A549 (cell line): Measurements from ENCODE around the gene HIPK3. TPM values are rescaled to one million over a fixed set of nuclear protein-coding genes. Genes with fewer than 3 reads are reported as not detected.
A peak's percentile ranks its signal among the peaks of the same experiment; 100 is the strongest.

Experiments
- ATAC-seq, 2 experiments: fragments of 200-7000 bp in 1 of 2; fragments of >200 bp in 1 of 2; cut with Nextera tagmentation in 1 of 2; cut with Tn5 transposase in 1 of 2; 3 replicates each; pipeline versions ENCODE4 v1.8.0 to v1.9.1; 2018 to 2020; ENCODE audit warnings: mild to moderate bottlenecking in 1 of 2, moderate library complexity in 1 of 2
- CTCF ChIA-PET: fragments of 300-600 bp; sonication (Branson Sonifier 250); formaldehyde crosslinking; extraction: SDS; loops from one replicate; lab custom pipeline; 2021; ENCODE audit warnings: antibody characterized with exemption, inconsistent platforms; lab: Yijun Ruan, JAX
- POLR2A ChIA-PET: fragments of 350-600 bp; formaldehyde crosslinking; extraction: SDS; loops from one replicate; lab custom pipeline; 2021; ENCODE audit warnings: antibody characterized with exemption, inconsistent platforms; lab: Yijun Ruan, JAX
- DNase-seq, 2 experiments: peaks; one replicate each; pipeline versions ENCODE4 v3.0.0 to v3.0.0-alpha.2; 2011 to 2016; ENCODE audit warnings: low read depth in 1 of 2, low spot score in 1 of 2
- FAIRE-seq: peaks from 2 replicates; lab custom pipeline; 2011; peaks lifted over from hg19 to GRCh38; lab: Jason Lieb, UNC
- H3K27ac ChIP-seq, 2 experiments: fragments of >200 bp; sonication (Bioruptor Twin); formaldehyde crosslinking; 3 replicates each; pipeline ENCODE4 v1.5.1; 2016 to 2017
- H3K4me1 ChIP-seq: fragments of >200 bp; sonication (Bioruptor Twin); formaldehyde crosslinking; 3 replicates; pipeline ENCODE4 v1.6.1; 2016
- H3K4me2 ChIP-seq: fragments of >200 bp; sonication (Bioruptor Twin); formaldehyde crosslinking; 3 replicates; pipeline ENCODE4 v1.6.1; 2016
- H3K4me3 ChIP-seq: fragments of >200 bp; sonication (Bioruptor Twin); formaldehyde crosslinking; 3 replicates; pipeline ENCODE4 v1.5.1; 2016
- H3K9me3 ChIP-seq: fragments of >200 bp; sonication (Bioruptor Twin); formaldehyde crosslinking; 3 replicates; pipeline ENCODE4 v1.6.1; 2016
- ATOH8 ChIP-seq: fragments of 250-450 bp; sonication (Bioruptor Pico); IDR thresholded peaks from 2 replicates; pipeline ENCODE4 v1.5.0; 2020; ENCODE audit warnings: low read depth, mild to moderate bottlenecking, moderate library complexity
- BCL3 ChIP-seq: fragments of >200 bp; sonication (Bioruptor Twin); formaldehyde crosslinking; IDR thresholded peaks from 3 replicates; pipeline ENCODE4 v1.6.1; 2016
- BHLHE40 ChIP-seq: IDR thresholded peaks from 2 replicates; pipeline ENCODE4 v1.6.1; 2012; ENCODE audit warnings: low read depth, low read length, inconsistent platforms
- CBX2 ChIP-seq: fragments of 200-600 bp; sonication (generic); IDR thresholded peaks from 2 replicates; pipeline ENCODE4 v1.6.1; 2016; ENCODE audit warnings: low read depth, mild to moderate bottlenecking, borderline replicate concordance
- CEBPB ChIP-seq, 2 experiments: fragments of >200 bp in 1 of 2; sonication (Bioruptor Twin) in 1 of 2; formaldehyde crosslinking in 1 of 2; IDR thresholded peaks; 2 replicates each; pipeline ENCODE4 v1.6.1; 2012 to 2016
- HMGXB4 ChIP-seq: fragments of 250-450 bp; sonication (Bioruptor Pico); IDR thresholded peaks from 2 replicates; pipeline ENCODE4 v1.5.0; 2021; ENCODE audit warnings: mild to moderate bottlenecking, moderate library complexity, borderline replicate concordance
- HOXB5 ChIP-seq: fragments of 250-450 bp; sonication (Bioruptor Pico); IDR thresholded peaks from 2 replicates; pipeline ENCODE4 v1.5.0; 2020; ENCODE audit warnings: mild to moderate bottlenecking, moderate library complexity
- KDM5A ChIP-seq: fragments of 200-600 bp; sonication (generic); IDR thresholded peaks from 2 replicates; pipeline ENCODE4 v1.6.1; 2016; ENCODE audit warnings: antibody characterized with exemption, mild to moderate bottlenecking
- MAFK ChIP-seq: fragments of 450-650 bp; IDR thresholded peaks from 2 replicates; pipeline ENCODE4 v1.6.1; 2014; ENCODE audit not compliant: partially characterized antibody
- MYC ChIP-seq: IDR thresholded peaks from 2 replicates; pipeline ENCODE4 v1.6.1; 2012; ENCODE audit warnings: mild to moderate bottlenecking, inconsistent platforms, low read length, improper control_type of control experiment, borderline replicate concordance
- NFE2L2 ChIP-seq: fragments of 150-350 bp; conservative IDR thresholded peaks from 2 replicates; pipeline ENCODE4 v1.6.1; 2014; ENCODE audit warnings: low read length
- NR3C1 ChIP-seq: fragments of >200 bp; sonication (Bioruptor Twin); formaldehyde crosslinking; IDR thresholded peaks from 3 replicates; pipeline ENCODE4 v1.6.1; 2017
- PHF8 ChIP-seq: fragments of 200-600 bp; sonication (generic); IDR thresholded peaks from 2 replicates; pipeline ENCODE4 v1.6.1; 2016; ENCODE audit warnings: low read depth, mild to moderate bottlenecking, antibody characterized with exemption, moderate library complexity, borderline replicate concordance
- SMC3 ChIP-seq: fragments of >200 bp; sonication (Bioruptor Twin); formaldehyde crosslinking; IDR thresholded peaks from 3 replicates; pipeline ENCODE4 v1.6.1; 2018; ENCODE audit warnings: inconsistent platforms
- TFCP2L1 ChIP-seq: fragments of 250-450 bp; sonication (Bioruptor Pico); IDR thresholded peaks from 2 replicates; pipeline ENCODE4 v1.5.0; 2021; ENCODE audit warnings: mild to moderate bottlenecking
- ZC3H11A ChIP-seq: fragments of 450-650 bp; IDR thresholded peaks from 2 replicates; pipeline ENCODE4 v1.6.1; 2014; ENCODE audit warnings: antibody characterized with exemption, mild to moderate bottlenecking
- WGBS: methylation state at CpG from one replicate; pipeline ENCODE4 v1.1.6; 2017; ENCODE audit errors: missing lambda C conversion rate; 5-methylcytosine and 5-hydroxymethylcytosine counted together
- polyA plus RNA-seq, 4 experiments: library from polyadenylated mRNA; depleted of rRNA in 3 of 4; stranded (reverse); fragments of >200 nt; fragmentation: RNase III in 1 of 4; extraction: RNeasy Plus Mini Kit Qiagen cat#74134 plus additional on column Dnase treatment in 1 of 4; gene quantifications; 2 replicates in 3 of 4; 3 replicates in 1 of 4; pipeline ENCODE4 v1.2.3, GENCODE V29; 2011 to 2017
- TF ChIP-seq, protein P1 (sequence below): fragments of >200 bp; sonication (Bioruptor Twin); formaldehyde crosslinking; IDR thresholded peaks from 2 replicates; pipeline ENCODE4 v1.6.1; 2016

The HIPK3 gene
- polyA plus RNA-seq, 2 of the 4 experiments (the other 2 are of a cell fraction), result 15.1 to 31.6 TPM

- ATAC-seq (no peak), DNase-seq (no peak), FAIRE-seq (no peak)
- POLR2A ChIA-PET, result no interaction called here
- H3K4me1 ChIP-seq, result peaks cover 55% of the 10 kb centered on the region
- TF ChIP-seq MAFK (no peak), MYC (no peak), CBX2 (no peak), HMGXB4 (CRISPR knock-in tag) (no peak), ZC3H11A (no peak), SMC3 (no peak)
- peak overlapping the region; percentile 17 for H3K4me2 ChIP-seq
- H3K9me3 ChIP-seq, result no peaks in the 10 kb centered on the region
- CTCF ChIA-PET, result interaction anchor here (1.3 to 1.5 kb wide), 2 partner anchors 8 to 56 kb away, joined by 3 read pairs; no protein-coding TSS in a partner anchor
- no peak overlapping the region for H3K27ac ChIP-seq
- H3K4me3 ChIP-seq, result no peak overlapping the region
These were observed 16.5 kb downstream of the HIPK3 start for GRCh38 chr11:33273656-33274055.

- no peak overlapping the region for H3K27ac ChIP-seq
- ChIA-PET POLR2A (no interaction called here), CTCF (interaction anchor here (0.7 to 1.2 kb wide), 3 partner anchors 9 to 527 kb away, joined by 3 to 5 read pairs (median 3); no protein-coding TSS in a partner anchor)
- no peak for ATAC-seq
- H3K4me2 ChIP-seq, result no peak overlapping the region
- peaks cover 8% of the 10 kb centered on the region; the same call in 1 of the 3 replicates for H3K4me1 ChIP-seq
- H3K4me3 ChIP-seq, result no peak overlapping the region
- no peaks in the 10 kb centered on the region for H3K9me3 ChIP-seq
- no peak for TF ChIP-seq BHLHE40
- no peak for DNase-seq
- FAIRE-seq, result no peak
These were observed 23.2 kb downstream of the HIPK3 start for GRCh38 chr11:33280411-33280810.

DNA sequence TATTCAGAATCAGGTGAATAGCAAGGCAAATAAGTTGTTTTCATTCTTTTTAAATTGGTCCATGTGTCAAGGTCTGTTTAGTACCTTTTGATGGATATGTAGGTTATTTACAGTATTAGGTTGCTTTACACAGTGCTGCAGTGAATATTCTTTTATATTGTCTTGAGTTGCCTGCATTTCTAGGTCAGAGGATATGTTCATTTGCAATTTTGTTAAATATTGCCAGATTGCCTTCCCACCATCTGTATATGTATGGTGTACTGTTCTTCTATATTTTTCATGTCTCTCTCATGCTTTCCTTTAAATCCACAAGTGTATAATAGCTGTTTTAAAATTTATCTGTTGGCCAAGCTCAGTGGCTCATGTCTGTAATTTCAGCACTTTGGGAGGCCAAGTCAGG, 24.6 kb downstream of the HIPK3 start:
- no peak overlapping the region for H3K27ac ChIP-seq
- POLR2A ChIA-PET, result no interaction called here
- no peak for ATAC-seq
- FAIRE-seq, result no peak
- H3K4me1 ChIP-seq, result peaks cover 2% of the 10 kb centered on the region; the same call in 1 of the 3 replicates
- no peak overlapping the region for H3K4me2 ChIP-seq
- H3K4me3 ChIP-seq, result no peak overlapping the region
- H3K9me3 ChIP-seq, result no peaks in the 10 kb centered on the region
- TF ChIP-seq HOXB5 (CRISPR knock-in tag) (no peak), TFCP2L1 (CRISPR knock-in tag) (no peak), KDM5A (no peak), PHF8 (no peak)
- no peak for DNase-seq
- CTCF ChIA-PET, result interaction anchor here (0.9 kb wide), 1 partner anchor 115 kb away, joined by 5 read pairs; no protein-coding TSS in a partner anchor

DNA sequence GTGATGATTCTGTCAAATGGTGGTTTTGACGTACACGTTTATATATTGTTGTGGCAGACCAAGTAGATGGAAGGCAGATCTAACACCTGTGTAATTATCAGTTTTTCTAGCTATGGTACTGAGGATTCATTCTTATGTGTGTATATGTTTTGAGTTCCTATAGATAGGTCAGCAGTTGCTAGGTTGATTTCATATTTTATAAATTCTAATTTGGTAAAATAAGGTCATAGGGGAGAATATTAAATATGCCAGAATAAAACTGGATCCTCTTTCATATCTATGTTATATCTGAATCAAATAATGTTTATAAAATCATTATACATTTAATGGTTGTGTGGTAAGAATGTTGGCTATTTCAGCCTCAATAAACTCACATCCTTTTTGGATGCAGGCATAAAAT, 27.6 kb downstream of the HIPK3 start:
- ChIA-PET CTCF (interaction anchor here (0.5 kb wide), 1 partner anchor 58 kb away, joined by 3 read pairs; no protein-coding TSS in a partner anchor), POLR2A (no interaction called here)
- DNase-seq (no peak), FAIRE-seq (no peak), ATAC-seq (no peak)
- H3K27ac ChIP-seq, result no peak overlapping the region
- no peak overlapping the region for H3K4me2 ChIP-seq
- no peaks in the 10 kb centered on the region for H3K4me1 ChIP-seq
- WGBS, result 90% methylated on average over 2 of the region's 2 CpGs
- TF ChIP-seq NFE2L2 (no peak), BCL3 (no peak), CEBPB (IDR thresholded peaks at IDR 0.05) (no peak), NR3C1 (no peak), ATOH8 (CRISPR knock-in tag) (no peak)
- TF ChIP-seq, protein P1, sequence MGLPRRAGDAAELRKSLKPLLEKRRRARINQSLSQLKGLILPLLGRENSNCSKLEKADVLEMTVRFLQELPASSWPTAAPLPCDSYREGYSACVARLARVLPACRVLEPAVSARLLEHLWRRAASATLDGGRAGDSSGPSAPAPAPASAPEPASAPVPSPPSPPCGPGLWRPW, result no peak
- no peak overlapping the region for H3K4me3 ChIP-seq
- H3K9me3 ChIP-seq, result no peaks in the 10 kb centered on the region
